NCI-H524 (cell line): Measurements from ENCODE around the gene ODF2.

Experiments
- DNase-seq, 2 experiments: peaks; one replicate each; lab custom pipeline; 2025; lab: John Stamatoyannopoulos, UW

The ODF2 gene

DNA sequence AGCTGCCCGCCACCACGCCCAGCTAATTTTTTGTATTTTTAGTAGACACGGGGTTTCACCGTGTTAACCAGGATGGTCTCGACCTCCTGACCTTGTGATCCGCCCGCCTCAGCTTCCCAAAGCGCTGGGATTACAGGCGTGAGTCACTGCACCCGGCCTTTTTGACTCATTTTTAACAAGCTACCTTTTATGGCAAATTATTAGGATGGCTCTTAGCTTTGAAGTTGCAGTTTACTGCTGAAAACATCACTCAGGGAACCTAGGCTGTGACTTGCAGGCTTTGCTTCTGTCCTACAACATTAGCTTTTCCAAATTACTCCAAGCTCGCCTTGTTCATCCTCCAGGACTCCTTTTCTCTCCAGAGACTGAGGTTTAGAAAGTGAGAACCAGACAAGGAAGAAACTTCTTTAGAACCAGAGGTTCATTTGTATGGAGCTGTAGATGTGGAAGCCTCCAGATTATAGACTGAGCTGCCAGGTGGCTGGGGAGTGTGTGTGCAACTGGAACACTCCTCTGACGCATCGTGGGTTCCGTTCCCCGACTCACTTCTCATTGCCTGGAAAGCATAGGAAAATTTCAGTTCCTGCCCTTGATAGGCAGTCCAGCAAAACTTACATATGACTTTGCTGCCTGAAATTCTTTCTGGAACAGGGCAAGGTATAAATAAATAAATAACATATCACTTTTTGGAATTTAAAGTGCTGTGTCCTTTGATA lies 72.8 kb downstream of the ODF2 start:
- DNase-seq: no peak

DNA sequence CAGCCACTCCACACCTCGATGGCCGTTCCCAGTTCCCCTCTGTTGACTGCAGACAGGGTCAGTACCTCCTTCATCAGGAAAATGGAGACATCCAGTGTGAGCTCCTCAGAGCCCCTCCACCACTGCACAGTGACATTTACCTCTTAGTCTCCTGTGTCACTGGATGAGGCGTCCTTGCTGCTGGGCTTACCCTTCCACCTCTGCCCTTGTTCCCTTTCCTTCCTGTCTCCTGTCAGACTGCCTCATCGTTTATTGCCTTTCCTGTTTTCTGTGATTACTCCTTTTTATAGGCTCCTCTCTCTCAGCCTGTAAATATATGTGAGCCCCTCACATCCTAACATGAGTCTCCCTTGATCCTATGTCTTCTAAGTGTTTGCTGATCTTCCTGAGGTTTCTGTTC lies 73.4 kb downstream of the ODF2 start:
- no peak for DNase-seq

DNA sequence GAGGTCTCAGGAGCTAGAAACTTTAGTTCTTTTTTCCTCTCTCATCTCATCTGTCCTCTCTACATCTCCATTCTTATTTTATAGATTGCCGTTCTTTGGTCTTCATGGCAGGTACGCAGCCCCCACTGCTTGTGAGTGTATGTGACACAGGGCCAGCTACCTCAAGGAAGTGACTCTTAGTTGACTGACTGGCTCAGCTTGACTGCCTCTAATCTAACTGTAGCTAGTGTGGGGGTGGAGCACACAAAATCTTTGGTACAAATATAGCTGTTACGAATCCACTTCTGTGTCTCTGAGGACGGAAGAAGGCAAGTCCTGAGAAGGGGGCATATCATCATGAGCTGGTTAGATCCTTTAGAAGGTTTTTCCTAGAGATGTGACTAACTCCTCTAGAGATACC lies 76.8 kb downstream of the ODF2 start:
- no peak for DNase-seq

DNA sequence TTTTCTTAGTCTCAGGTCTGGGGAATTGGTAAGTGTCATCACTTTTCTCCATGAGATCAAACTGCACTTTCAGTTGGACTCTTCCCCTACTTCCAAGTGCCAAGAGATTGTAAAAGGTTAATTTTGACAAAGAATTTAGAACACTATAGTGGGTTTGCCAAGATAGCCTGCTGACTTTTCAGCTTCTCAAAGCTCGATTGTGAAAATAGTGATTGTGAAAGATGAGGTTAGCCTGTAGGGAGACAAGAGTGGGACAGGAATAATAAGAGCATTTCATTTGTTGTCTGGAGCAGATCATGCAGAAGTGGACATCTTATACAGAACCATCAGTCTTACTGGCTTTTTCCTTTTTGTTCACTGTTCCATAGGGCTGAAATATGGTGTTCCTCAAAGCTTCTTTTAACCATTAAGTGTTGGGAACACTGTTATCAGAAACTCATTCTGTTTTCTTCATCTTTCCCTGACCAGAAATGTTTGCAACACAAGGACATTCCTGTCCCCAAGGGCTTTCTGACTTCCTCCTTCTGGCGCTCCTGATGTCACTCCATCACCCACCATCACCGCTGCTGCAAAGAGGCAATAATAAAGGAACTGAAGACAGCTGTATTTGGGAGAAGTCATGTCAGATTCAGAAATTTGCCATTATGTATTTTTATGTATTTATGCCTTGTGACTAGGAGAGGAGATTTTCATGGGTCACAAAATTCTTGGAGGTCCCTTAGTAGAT lies 85.0 kb downstream of the ODF2 start:
- DNase-seq: no peak

DNA sequence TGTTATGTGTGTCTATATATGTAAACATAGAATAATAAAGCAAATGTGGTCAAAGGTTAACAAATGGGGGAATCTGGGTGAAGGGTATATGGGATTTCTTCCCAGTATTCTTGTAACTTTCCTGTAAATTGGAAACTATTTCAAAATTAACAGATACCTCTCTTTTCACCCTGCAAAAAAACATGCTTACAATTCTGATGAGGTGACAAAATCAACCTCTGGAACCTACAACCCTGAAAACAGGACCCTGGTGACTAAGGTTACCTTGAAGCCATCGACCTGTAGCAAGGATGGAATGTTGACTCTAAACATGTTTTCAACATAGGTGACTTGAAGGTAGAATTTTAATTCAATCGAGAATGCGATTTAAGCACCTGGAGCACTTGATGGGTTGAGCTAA lies 90.7 kb downstream of the ODF2 start:
- DNase-seq: no peak

DNA sequence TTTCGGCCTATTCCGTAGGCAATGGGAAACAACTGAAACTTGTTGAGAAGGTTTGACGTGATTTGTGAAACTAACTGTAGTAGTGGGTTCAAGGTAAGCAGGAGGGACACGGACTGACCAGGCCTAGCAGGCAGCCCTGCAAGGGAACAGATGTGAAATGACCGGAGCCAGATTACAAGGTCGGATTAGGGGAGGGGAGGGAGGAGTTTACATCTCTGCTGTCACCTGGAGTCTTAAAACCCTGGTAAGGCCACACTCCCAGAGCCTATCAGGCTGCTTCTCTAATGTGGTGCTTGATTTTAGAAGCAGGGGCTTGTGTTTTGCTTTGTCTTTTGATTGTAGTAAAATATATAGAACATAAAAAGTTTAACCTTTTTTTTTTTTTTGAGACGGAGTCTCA lies 93.1 kb downstream of the ODF2 start:
- peak; percentile 24 to 64 for DNase-seq

DNA sequence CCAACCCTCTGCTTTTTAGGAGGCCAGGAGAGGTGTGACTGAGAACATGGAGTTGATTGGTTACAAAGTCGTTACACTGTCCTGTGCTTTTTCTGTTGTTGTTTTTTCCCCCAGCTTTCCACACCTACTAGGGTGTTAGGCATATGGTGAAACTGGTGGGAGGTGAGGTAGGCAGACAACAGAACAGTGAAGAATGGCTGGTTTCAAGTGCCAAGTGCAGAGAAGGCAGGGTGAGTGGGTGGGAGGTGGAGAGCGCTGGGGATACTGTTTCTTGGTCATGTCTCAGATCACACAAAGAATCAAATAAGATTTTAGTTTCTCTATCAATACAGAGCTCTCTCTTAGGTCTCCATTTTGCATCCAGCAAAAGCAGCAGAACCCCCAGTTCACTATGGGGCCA lies 94.4 kb downstream of the ODF2 start:
- DNase-seq: no peak
